Esophagus squamous epithelium (tissue), 4 donors: ENCODE measurements around the gene TDRD7.

Experiments
- POLR2A ChIP-seq, 4 donors: fragments of 450-650 bp; IDR thresholded peaks; one replicate each; pipeline ENCODE4 v1.6.1; 2017; ENCODE audit warnings: antibody characterized with exemption in 4 of 4, mild to moderate bottlenecking in 4 of 4, moderate library complexity in 3 of 4
- TF ChIP-seq, protein P1 (sequence below), 6 experiments: fragments of 450-650 bp in 4 of 6; fragments of 200-600 bp in 2 of 6; sonication (generic) in 2 of 6; IDR thresholded peaks; one replicate each; pipeline ENCODE4 v1.5.1; 2016 to 2019; ENCODE audit warnings: antibody characterized with exemption in 6 of 6, mild to moderate bottlenecking in 4 of 6, moderate library complexity in 4 of 6

DNA sequence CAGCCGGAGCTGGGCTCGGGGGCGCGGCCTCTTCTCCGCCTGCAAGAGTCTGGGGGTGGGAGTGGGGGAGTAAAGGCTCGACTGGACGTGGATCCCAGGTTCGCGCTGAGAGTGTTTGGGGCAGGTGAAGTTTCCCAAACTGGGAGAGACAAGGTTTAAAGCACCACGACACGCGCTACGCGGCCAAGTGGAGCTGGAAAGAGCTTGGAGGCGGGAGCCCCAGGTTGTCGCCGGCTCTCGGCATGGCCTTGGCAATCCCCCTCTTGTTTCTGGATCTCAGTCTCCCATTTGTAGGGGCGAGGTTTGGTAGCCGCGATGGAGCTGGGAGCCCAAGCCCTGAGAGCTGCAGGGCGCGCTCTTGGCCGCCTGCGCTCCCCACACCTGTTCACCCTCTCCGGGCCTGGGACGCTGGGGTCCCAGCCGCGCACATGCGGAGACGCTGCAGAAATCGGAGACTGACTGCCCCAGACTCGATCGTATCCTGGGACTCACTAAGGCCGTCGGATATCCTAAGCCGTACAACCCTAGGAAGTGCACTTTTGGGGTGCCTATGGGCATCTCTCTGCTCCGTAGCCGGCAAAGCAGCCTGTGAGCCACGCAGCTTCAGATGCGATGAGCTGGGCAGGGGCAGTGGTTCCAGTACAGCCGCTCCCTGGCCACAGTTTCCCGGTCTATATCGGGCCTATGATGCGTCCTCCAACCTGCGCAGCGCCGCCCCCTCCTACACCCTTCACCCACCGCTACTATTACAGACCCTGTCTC lies 90.5 kb downstream of the TDRD7 start:
- TF ChIP-seq POLR2A (IDR thresholded peaks at IDR 0.05): no peak
- TF ChIP-seq, protein P1, sequence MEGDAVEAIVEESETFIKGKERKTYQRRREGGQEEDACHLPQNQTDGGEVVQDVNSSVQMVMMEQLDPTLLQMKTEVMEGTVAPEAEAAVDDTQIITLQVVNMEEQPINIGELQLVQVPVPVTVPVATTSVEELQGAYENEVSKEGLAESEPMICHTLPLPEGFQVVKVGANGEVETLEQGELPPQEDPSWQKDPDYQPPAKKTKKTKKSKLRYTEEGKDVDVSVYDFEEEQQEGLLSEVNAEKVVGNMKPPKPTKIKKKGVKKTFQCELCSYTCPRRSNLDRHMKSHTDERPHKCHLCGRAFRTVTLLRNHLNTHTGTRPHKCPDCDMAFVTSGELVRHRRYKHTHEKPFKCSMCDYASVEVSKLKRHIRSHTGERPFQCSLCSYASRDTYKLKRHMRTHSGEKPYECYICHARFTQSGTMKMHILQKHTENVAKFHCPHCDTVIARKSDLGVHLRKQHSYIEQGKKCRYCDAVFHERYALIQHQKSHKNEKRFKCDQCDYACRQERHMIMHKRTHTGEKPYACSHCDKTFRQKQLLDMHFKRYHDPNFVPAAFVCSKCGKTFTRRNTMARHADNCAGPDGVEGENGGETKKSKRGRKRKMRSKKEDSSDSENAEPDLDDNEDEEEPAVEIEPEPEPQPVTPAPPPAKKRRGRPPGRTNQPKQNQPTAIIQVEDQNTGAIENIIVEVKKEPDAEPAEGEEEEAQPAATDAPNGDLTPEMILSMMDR (IDR thresholded peaks at IDR 0.05): no peak
